Peyer's patch (tissue), 4 donors: Measurements from ENCODE around the gene DAND5.

Source experiments
- POLR2A ChIP-seq, 2 donors: fragments of 450-650 bp; IDR thresholded peaks; one replicate each; pipeline ENCODE4 v1.5.1; 2017; ENCODE audit warnings: antibody characterized with exemption in 2 of 2, mild to moderate bottlenecking in 2 of 2, moderate library complexity in 2 of 2
- TF ChIP-seq, protein P1 (sequence below), 6 experiments: fragments of 450-650 bp in 4 of 6; fragments of 200-600 bp in 2 of 6; sonication (generic) in 1 of 6; IDR thresholded peaks; one replicate each; pipeline ENCODE4 v1.5.1; 2017 to 2019; ENCODE audit warnings: antibody characterized with exemption in 6 of 6, mild to moderate bottlenecking in 3 of 6, moderate library complexity in 1 of 6

DNA sequence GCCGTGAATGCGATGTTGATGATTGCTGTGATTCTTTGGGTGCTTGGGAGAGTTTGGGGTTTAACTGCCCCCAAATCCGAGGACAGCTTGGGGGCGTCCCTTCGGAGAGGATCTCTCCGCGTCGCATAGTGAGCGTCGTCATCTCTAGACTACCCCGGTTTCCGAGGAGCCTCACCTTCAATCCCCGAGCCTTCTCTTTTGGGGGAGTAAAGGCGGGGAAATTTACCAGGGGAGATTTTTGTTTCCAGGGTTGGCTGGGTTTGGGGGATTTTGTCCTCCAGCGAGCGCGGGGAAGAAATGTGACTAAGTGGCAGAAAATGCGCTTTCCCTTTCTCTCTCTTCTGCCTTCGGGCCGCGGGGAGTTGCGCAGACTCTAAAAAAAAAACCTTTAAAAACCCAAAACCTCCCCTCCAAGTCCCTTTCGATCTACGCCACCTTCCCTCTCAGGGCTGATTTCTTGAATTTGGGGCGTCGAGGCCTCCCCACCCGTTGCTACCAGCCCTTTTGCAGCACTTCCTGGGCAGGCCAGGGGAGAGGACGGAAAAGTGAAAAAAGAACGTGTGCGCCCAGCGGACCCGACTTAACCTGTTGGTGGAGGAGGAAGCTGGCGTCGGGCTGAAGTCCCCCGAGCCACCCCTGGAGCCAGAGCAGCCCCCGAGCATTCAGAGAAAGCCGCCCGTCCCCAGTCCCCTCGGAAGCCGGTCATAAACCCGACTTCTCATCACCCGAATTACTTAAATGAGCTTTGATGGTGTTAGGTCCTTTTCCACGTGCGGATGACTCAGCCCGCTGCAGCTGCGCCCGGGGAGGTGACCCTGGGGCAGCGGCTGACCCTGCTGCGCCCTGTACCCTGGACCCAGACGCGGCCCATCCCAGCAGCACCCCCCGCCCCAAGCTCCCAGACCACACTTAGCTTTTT is 43.6 kb downstream of the DAND5 start:
- TF ChIP-seq, protein P1, sequence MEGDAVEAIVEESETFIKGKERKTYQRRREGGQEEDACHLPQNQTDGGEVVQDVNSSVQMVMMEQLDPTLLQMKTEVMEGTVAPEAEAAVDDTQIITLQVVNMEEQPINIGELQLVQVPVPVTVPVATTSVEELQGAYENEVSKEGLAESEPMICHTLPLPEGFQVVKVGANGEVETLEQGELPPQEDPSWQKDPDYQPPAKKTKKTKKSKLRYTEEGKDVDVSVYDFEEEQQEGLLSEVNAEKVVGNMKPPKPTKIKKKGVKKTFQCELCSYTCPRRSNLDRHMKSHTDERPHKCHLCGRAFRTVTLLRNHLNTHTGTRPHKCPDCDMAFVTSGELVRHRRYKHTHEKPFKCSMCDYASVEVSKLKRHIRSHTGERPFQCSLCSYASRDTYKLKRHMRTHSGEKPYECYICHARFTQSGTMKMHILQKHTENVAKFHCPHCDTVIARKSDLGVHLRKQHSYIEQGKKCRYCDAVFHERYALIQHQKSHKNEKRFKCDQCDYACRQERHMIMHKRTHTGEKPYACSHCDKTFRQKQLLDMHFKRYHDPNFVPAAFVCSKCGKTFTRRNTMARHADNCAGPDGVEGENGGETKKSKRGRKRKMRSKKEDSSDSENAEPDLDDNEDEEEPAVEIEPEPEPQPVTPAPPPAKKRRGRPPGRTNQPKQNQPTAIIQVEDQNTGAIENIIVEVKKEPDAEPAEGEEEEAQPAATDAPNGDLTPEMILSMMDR (IDR thresholded peaks at IDR 0.05), result no peak
- TF ChIP-seq POLR2A (IDR thresholded peaks at IDR 0.05), result no peak
